SK-N-SH (cell line): Measurements from ENCODE around the gene ZNF587B. TPM values are rescaled to one million over a fixed set of nuclear protein-coding genes. Genes with fewer than 3 reads are reported as not detected.
A peak's percentile ranks its signal among the peaks of the same experiment; 100 is the strongest.
"Not testable (repeated sequence)": the region's sequence is repeated elsewhere in the genome, so short reads cannot be mapped to it uniquely, and the experiment has no call there.

ENCODE experiments used
- CTCF ChIA-PET: fragments of 300-600, 350-600 bp; formaldehyde crosslinking; extraction: SDS; loops from one replicate; lab custom pipeline; 2021; lab: Yijun Ruan, JAX
- POLR2A ChIA-PET: fragments of 350-600 bp; sonication (Branson Sonifier 250); formaldehyde crosslinking; extraction: SDS; loops from one replicate; lab custom pipeline; 2020; ENCODE audit warnings: antibody characterized with exemption, inconsistent platforms; lab: Yijun Ruan, JAX
- DNase-seq: peaks from one replicate; pipeline ENCODE4 v3.0.0; 2012
- H2AFZ ChIP-seq: fragments of 200-600 bp; sonication (generic); 2 replicates; pipeline ENCODE4 v1.8.1; 2016; ENCODE audit warnings: antibody characterized with exemption, mild to moderate bottlenecking, low read depth
- H3F3A ChIP-seq: fragments of 200-600 bp; sonication (generic); replicated peaks from 2 replicates; pipeline ENCODE3; 2016; ENCODE audit warnings: antibody characterized with exemption, mild to moderate bottlenecking; ENCODE audit not compliant: insufficient read depth
- H3K27ac ChIP-seq, 2 experiments: fragments of 200-500 bp in 1 of 2; fragments of 200-600 bp in 1 of 2; sonication (Bioruptor generic) in 1 of 2; sonication (generic), shearing (Covaris generic) in 1 of 2; 2 replicates each; pipeline versions ENCODE4 v1.5.1 to v1.6.1; 2014 to 2016; ENCODE audit warnings: low read depth in 2 of 2, inconsistent platforms in 1 of 2, low read length in 1 of 2, mild to moderate bottlenecking in 1 of 2, mixed read lengths in 1 of 2
- H3K27me3 ChIP-seq: fragments of 200-600 bp; sonication (generic), shearing (Covaris generic); 2 replicates; pipeline ENCODE4 v1.6.1; 2016; ENCODE audit warnings: mixed run types; ENCODE audit not compliant: insufficient read depth
- H3K36me3 ChIP-seq, 2 experiments: fragments of 200-500 bp in 1 of 2; fragments of 200-600 bp in 1 of 2; sonication (Bioruptor generic) in 1 of 2; sonication (generic) in 1 of 2; replicated peaks in 1 of 2; 2 replicates each; pipeline versions ENCODE3 to v1.5.1; 2014 to 2016; ENCODE audit warnings: low read length in 1 of 2, mild to moderate bottlenecking in 1 of 2; ENCODE audit not compliant: insufficient read depth in 2 of 2, control insufficient read depth in 1 of 2
- H3K4me1 ChIP-seq, 2 experiments: fragments of 200-500 bp in 1 of 2; fragments of 200-600 bp in 1 of 2; sonication (Bioruptor generic) in 1 of 2; sonication (generic), shearing (Covaris generic) in 1 of 2; 2 replicates each; pipeline versions ENCODE4 v1.5.1 to v1.6.1; 2014 to 2016; ENCODE audit warnings: low read depth in 1 of 2, low read length in 1 of 2, mixed run types in 1 of 2; ENCODE audit not compliant: insufficient read depth in 2 of 2, control insufficient read depth in 1 of 2
- H3K4me2 ChIP-seq: fragments of 200-600 bp; sonication (generic), shearing (Covaris generic); 2 replicates; pipeline ENCODE4 v1.6.1; 2017; ENCODE audit warnings: mixed run types
- H3K4me3 ChIP-seq, 2 experiments: fragments of 200-500 bp in 1 of 2; fragments of 200-600 bp in 1 of 2; sonication (Bioruptor generic) in 1 of 2; sonication (generic), shearing (Covaris generic) in 1 of 2; 2 replicates each; pipeline versions ENCODE4 v1.5.1 to v1.8.1; 2014 to 2016; ENCODE audit warnings: low read depth in 2 of 2, inconsistent platforms in 1 of 2, low read length in 1 of 2, mild to moderate bottlenecking in 1 of 2, mixed read lengths in 1 of 2, moderate library complexity in 1 of 2
- H3K79me2 ChIP-seq: fragments of 200-600 bp; sonication (generic); 2 replicates; pipeline ENCODE4 v1.8.1; 2017; ENCODE audit warnings: mild to moderate bottlenecking; ENCODE audit not compliant: insufficient read depth
- H3K9ac ChIP-seq: fragments of 200-600 bp; sonication (generic); 2 replicates; pipeline ENCODE4 v1.6.1; 2017; ENCODE audit warnings: mixed run types
- H3K9me2 ChIP-seq: fragments of 200-600 bp; sonication (generic); 2 replicates; pipeline ENCODE4 v1.6.1; 2017; ENCODE audit warnings: mixed run types
- H3K9me3 ChIP-seq: fragments of 200-600 bp; sonication (generic); 2 replicates; pipeline ENCODE4 v1.6.1; 2017; ENCODE audit warnings: mixed run types, mild to moderate bottlenecking, moderate library complexity
- H4K20me1 ChIP-seq: fragments of 200-600 bp; sonication (generic); 2 replicates; pipeline ENCODE4 v1.6.1; 2017; ENCODE audit warnings: mild to moderate bottlenecking, mixed run types; ENCODE audit not compliant: insufficient read depth
- CHD2 ChIP-seq: fragments of 150-350 bp; IDR thresholded peaks from 2 replicates; pipeline ENCODE4 v1.6.1; 2018; ENCODE audit warnings: low read length; ENCODE audit not compliant: partially characterized antibody
- FOXM1 ChIP-seq: IDR thresholded peaks from 2 replicates; pipeline ENCODE4 v1.4.0; 2012; ENCODE audit warnings: low read depth, mild to moderate bottlenecking
- POLR2AphosphoS5 ChIP-seq: IDR thresholded peaks from 2 replicates; pipeline ENCODE4 v1.6.1; 2012; ENCODE audit warnings: low read depth, low read length
- RAD21 ChIP-seq: IDR thresholded peaks from 2 replicates; pipeline ENCODE4 v1.6.1; 2012; ENCODE audit warnings: mild to moderate bottlenecking, low read length
- RCOR1 ChIP-seq: fragments of 150-350 bp; IDR thresholded peaks from 2 replicates; pipeline ENCODE4 v1.6.1; 2017; ENCODE audit warnings: antibody characterized with exemption, low read length
- WGBS: methylation state at CpG from one replicate; pipeline ENCODE4 v1.1.6; 2017; ENCODE audit warnings: low lambda C conversion rate; 5-methylcytosine and 5-hydroxymethylcytosine counted together
- polyA plus RNA-seq, 3 experiments: library from polyadenylated mRNA; depleted of rRNA; stranded (reverse); fragments of >200 nt; gene quantifications; 2 replicates each; pipeline ENCODE4 v1.2.3, GENCODE V29; 2012
- TF ChIP-seq, protein P1 (sequence below): fragments of 150-350 bp; IDR thresholded peaks from 2 replicates; pipeline ENCODE4 v1.6.1; 2016; ENCODE audit warnings: mild to moderate bottlenecking, low read depth, low read length
- TF ChIP-seq, protein P2 (sequence below): IDR thresholded peaks from 2 replicates; pipeline ENCODE4 v1.4.0; 2012; ENCODE audit warnings: low read depth
- TF ChIP-seq, protein P3 (sequence below): IDR thresholded peaks from 2 replicates; pipeline ENCODE4 v1.4.0; 2012; ENCODE audit warnings: low read depth, borderline replicate concordance

ZNF587B gene
- polyA plus RNA-seq, 1 of the 3 experiments (the other 2 are of a cell fraction) = 2.4 TPM

DNA sequence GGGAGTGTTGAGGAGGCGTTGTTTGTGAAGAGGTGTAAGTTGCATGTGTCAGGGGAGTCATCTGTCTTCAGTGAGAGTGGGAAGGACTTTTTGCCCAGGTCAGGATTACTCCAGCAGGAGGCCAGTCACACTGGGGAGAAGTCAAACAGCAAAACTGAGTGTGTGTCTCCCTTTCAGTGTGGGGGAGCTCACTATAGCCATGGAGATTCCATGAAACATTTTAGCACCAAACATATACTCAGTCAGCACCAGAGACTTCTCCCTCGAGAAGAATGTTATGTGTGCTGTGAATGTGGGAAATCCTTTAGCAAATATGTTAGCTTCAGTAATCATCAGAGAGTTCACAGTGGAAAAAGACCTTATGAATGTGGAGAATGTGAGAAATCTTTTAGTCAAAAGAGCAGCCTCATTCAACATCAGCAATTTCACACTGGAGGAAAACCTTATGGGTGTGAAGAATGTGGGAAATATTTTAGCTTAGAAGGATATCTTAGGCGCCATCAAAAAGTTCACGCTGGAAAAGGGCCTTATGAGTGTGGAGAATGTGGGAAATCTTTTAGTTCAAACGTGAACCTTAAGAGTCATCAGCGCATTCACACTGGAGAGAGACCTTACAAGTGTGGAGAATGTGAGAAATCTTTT is 11.1 kb downstream of the ZNF587B start:
- no peaks in the 10 kb centered on the region for H3K4me1 ChIP-seq
- WGBS = 83% methylated on average over 6 of the region's 6 CpGs
- H3K79me2 ChIP-seq = peaks cover 80% of the 10 kb centered on the region
- POLR2A ChIA-PET = no interaction called here
- H4K20me1 ChIP-seq = no peaks in the 10 kb centered on the region
- no peak overlapping the region for H3K4me3 ChIP-seq
- no peak overlapping the region for H3K9ac ChIP-seq
- H3K27ac ChIP-seq = no peak overlapping the region
- no peaks in the 10 kb centered on the region for H3F3A ChIP-seq
- no peak overlapping the region for H3K4me2 ChIP-seq
- peaks cover 22 to 23% of the 10 kb centered on the region in 2 experiments for H3K36me3 ChIP-seq
- H3K9me2 ChIP-seq = no peaks in the 10 kb centered on the region
- CTCF ChIA-PET = no interaction called here
- TF ChIP-seq RAD21 (no peak), CHD2 (no peak), POLR2AphosphoS5 (no peak), FOXM1 (no peak), RCOR1 (no peak)
- TF ChIP-seq, protein P1, sequence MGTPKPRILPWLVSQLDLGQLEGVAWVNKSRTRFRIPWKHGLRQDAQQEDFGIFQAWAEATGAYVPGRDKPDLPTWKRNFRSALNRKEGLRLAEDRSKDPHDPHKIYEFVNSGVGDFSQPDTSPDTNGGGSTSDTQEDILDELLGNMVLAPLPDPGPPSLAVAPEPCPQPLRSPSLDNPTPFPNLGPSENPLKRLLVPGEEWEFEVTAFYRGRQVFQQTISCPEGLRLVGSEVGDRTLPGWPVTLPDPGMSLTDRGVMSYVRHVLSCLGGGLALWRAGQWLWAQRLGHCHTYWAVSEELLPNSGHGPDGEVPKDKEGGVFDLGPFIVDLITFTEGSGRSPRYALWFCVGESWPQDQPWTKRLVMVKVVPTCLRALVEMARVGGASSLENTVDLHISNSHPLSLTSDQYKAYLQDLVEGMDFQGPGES = no peak
- TF ChIP-seq, protein P2, sequence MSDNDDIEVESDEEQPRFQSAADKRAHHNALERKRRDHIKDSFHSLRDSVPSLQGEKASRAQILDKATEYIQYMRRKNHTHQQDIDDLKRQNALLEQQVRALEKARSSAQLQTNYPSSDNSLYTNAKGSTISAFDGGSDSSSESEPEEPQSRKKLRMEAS = no peak
- TF ChIP-seq, protein P3, sequence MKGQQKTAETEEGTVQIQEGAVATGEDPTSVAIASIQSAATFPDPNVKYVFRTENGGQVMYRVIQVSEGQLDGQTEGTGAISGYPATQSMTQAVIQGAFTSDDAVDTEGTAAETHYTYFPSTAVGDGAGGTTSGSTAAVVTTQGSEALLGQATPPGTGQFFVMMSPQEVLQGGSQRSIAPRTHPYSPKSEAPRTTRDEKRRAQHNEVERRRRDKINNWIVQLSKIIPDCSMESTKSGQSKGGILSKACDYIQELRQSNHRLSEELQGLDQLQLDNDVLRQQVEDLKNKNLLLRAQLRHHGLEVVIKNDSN = no peak
- H2AFZ ChIP-seq = no peak overlapping the region
- no peaks in the 10 kb centered on the region for H3K9me3 ChIP-seq
- no peaks in the 10 kb centered on the region for H3K27me3 ChIP-seq
- no peak for DNase-seq

DNA sequence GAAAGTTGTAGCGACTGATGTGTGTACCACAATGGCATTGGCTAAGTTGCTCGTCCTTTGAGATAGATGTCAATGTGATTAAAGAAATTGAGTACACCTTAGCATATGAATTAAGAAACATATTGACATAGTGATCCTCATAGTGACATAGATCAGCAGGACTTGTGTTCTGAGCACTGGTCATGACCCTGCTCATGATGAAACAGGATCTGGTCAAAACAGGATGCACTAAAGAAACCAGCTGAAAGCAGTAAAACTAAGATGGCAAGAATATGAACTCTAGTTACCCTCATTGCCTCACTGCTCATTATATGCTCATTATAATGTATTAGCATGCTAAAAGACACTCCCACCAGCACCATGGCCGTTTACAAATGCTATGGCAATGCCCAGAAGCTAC is 17.1 kb downstream of the ZNF587B start:
- POLR2A ChIA-PET, H3K9ac ChIP-seq, H4K20me1 ChIP-seq, H3K4me1 ChIP-seq, DNase-seq, H3K27me3 ChIP-seq, H3K9me3 ChIP-seq, H2AFZ ChIP-seq, H3K9me2 ChIP-seq, H3K27ac ChIP-seq, H3K4me3 ChIP-seq, H3K4me2 ChIP-seq: not testable (repeated sequence)
- WGBS = 96% methylated on average over 2 of the region's 3 CpGs
- peaks cover 9 to 17% of the 10 kb centered on the region in 2 experiments for H3K36me3 ChIP-seq
- H3F3A ChIP-seq = peaks cover 13% of the 10 kb centered on the region
- CTCF ChIA-PET = interaction anchor here (1.6 kb wide), 1 partner anchor 28 kb away, joined by 5 read pairs; no protein-coding TSS in a partner anchor
- peaks cover 62% of the 10 kb centered on the region for H3K79me2 ChIP-seq

DNA sequence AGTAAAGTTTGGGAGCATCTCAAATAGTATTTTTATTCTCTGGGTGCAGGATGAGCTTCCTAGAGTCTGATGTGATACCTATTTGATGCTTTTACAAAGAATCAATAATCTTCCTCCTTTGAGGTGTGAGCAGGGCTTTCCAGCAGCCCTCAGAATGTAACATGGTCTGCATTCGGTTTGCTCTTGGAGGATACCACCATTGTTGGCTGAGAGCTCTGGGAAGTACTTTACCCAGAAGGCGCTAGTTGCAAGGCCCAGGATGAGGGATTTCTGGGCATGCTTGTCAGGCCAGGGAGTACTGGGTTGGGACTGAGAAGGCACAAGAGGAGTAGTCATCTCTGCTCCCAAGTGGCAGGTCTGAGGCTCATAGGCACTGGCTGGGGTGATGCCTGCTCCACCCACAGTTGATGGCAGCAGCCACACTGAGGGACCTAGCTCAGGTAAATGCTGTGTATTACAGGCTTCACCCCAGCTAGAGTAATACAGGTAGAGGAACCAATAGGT is 19.1 kb downstream of the ZNF587B start:
- H3K27me3 ChIP-seq, H3K9me2 ChIP-seq, H4K20me1 ChIP-seq, H3K9ac ChIP-seq, DNase-seq, CTCF ChIA-PET, H3K27ac ChIP-seq, H3K4me2 ChIP-seq, H3K9me3 ChIP-seq, H3K4me1 ChIP-seq, H2AFZ ChIP-seq: not testable (repeated sequence)
- POLR2A ChIA-PET = interaction anchor here (0.6 to 1.4 kb wide), 2 partner anchors 17 to 34 kb away, joined by 3 to 6 read pairs; partner anchors contain the start of gene ZNF552
- Histone ChIP-seq H3K79me2 (peaks cover 67% of the 10 kb centered on the region), H3F3A (peaks cover 13% of the 10 kb centered on the region), H3K36me3 (peaks cover 3 to 31% of the 10 kb centered on the region in 2 experiments), H3K4me3 (peak overlapping the region in 1 of 2 experiments; percentile 79; a peak in 2 of 4 replicates)
- WGBS = 100% methylated on average over 1 of the region's 2 CpGs
